ENCODE data around the gene PLAAT4. TPM values are rescaled to one million over a fixed set of nuclear protein-coding genes. Genes with fewer than 3 reads are reported as not detected.

The PLAAT4 gene
- total and polyA plus RNA-seq, 2 donors (not counting 3 experiments of a cell fraction or from before 2014, with no cell fraction given): 0.95 to 1.7 TPM

GRCh38 chr11:63572026-63572688, 35.5 kb downstream of the PLAAT4 start:
- Histone ChIP-seq H3K27me3 (ENCODE audit: control insufficient read depth in 2 of 2, insufficient read depth in 2 of 2, low read length in 2 of 2) (no peaks in the 10 kb centered on the region), H3K79me2 (ENCODE audit: control insufficient read depth, insufficient read depth, low read length) (no peaks in the 10 kb centered on the region), H3K27ac (ENCODE audit: insufficient read depth, low read depth, low read length) (no peak overlapping the region), H3K4me3 (replicated peaks in 1 of 3; ENCODE audit: insufficient read depth in 1 of 3, low read depth in 1 of 3, low read length in 3 of 3) (no peak overlapping the region), H3K9me3 (replicated peaks; ENCODE audit: control insufficient read depth, insufficient read depth, low read length) (no peaks in the 10 kb centered on the region), H3K4me1 (ENCODE audit: control insufficient read depth, extremely low read depth, insufficient read depth, low read length) (peaks cover 3% of the 10 kb centered on the region), H4K20me1 (replicated peaks; ENCODE audit: control insufficient read depth, extremely low read depth, insufficient read depth, low read length) (no peaks in the 10 kb centered on the region), H3K36me3 (ENCODE audit: control insufficient read depth in 2 of 2, extremely low read depth in 1 of 2, insufficient read depth in 2 of 2, low read length in 2 of 2) (no peaks in the 10 kb centered on the region), H3K9me1 (replicated peaks; ENCODE audit: control insufficient read depth, extremely low read depth, insufficient read depth, low read length) (no peaks in the 10 kb centered on the region), H3K4me2 (ENCODE audit: insufficient read depth, low read length) (no peak overlapping the region), H3K9ac (replicated peaks; ENCODE audit: extremely low read depth, insufficient read depth, low read length) (no peak overlapping the region), H2AFZ (ENCODE audit: low read depth, low read length) (no peak overlapping the region)
- dilution Hi-C loops (cut with MboI; ENCODE audit: extremely low pct_ligation_motif_present, low sequenced_read_pairs): no loop called here
- BruUV-seq (replicated peaks): no TSS peak
- POLR2A ChIA-PET: no interaction called here
- DNase-seq (ENCODE audit: low read depth, low spot score): no peak
- CTCF ChIA-PET: interaction anchor here (1.0 kb wide), 1 partner anchor 32 kb away, joined by 3 read pairs; no protein-coding TSS in a partner anchor
- no peak for FAIRE-seq
- TF ChIP-seq JUN (IDR thresholded peaks at IDR 0.05; ENCODE audit: borderline replicate concordance, insufficient read depth, insufficient read length, low read depth) (no peak), CTCF (IDR thresholded peaks at IDR 0.05; ENCODE audit: extremely low read depth in 1 of 2, insufficient read depth in 1 of 2, low read depth in 1 of 2, low read length in 2 of 2) (no peak), GATA2 (IDR thresholded peaks at IDR 0.05; ENCODE audit: insufficient read depth, insufficient read length, low read depth, low read length) (no peak), EZH2 (IDR thresholded peaks at IDR 0.05; ENCODE audit: borderline replicate concordance, low read depth, low read length, severe bottlenecking) (no peak), POLR2AphosphoS5 (IDR thresholded peaks at IDR 0.05; ENCODE audit: insufficient read depth, low read depth, low read length) (no peak), FOS (IDR thresholded peaks at IDR 0.05; ENCODE audit: borderline replicate concordance, insufficient read depth, low read length) (no peak)
- TF ChIP-seq, protein P1, sequence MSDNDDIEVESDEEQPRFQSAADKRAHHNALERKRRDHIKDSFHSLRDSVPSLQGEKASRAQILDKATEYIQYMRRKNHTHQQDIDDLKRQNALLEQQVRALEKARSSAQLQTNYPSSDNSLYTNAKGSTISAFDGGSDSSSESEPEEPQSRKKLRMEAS (IDR thresholded peaks at IDR 0.05; ENCODE audit: insufficient read depth, insufficient read length): no peak
- intact Hi-C loops (cut with micrococcal nuclease): no loop called here
